ENCODE data around the gene TMUB2. TPM values are rescaled to one million over a fixed set of nuclear protein-coding genes. Genes with fewer than 3 reads are reported as not detected.
"Not testable (repeated sequence)": the region's sequence is repeated elsewhere in the genome, so short reads cannot be mapped to it uniquely, and the experiment has no call there.

Gene TMUB2
- total RNA-seq, 1 donor from 2014 or later: 38.8 TPM

DNA sequence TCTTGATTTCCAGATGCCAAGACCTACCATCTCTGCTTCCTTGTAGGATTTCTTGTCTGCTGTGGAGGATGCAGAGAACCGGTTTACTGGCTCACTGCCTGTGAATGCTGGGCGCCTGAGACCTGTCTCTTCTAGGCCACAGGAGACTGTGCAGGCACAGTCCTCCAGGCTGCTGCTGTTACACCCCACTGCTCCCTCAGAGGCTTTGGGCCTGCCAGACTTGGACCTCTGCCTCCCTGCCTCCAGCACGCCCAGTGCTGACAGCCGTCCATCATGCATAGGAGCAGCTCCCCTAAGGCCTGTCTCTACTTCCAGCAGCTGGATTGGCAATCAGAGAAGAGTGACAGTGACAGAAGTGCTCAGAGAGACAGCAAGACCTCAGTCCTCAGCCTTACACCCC lies 39.0 kb upstream of the TMUB2 start:
- Histone ChIP-seq H3K27ac (no peak overlapping the region), H3K27me3 (no peaks in the 10 kb centered on the region), H3K4me3 (no peak overlapping the region), H3K4me1 (no peaks in the 10 kb centered on the region), H3K9me3 (no peaks in the 10 kb centered on the region), H3K36me3 (no peaks in the 10 kb centered on the region)
- no peak for DNase-seq
- TF ChIP-seq CTCF (IDR thresholded peaks at IDR 0.05): no peak
- ATAC-seq: no peak
- intact Hi-C loops (cut with DNase I): no loop called here

- H3K9me3 ChIP-seq; H3K4me1 ChIP-seq; H3K36me3 ChIP-seq; H3K27ac ChIP-seq; intact Hi-C loops (cut with DNase I); H3K27me3 ChIP-seq; H3K4me3 ChIP-seq; ATAC-seq; DNase-seq: not testable (repeated sequence)
Observed at GRCh38 chr17:44149066-44149465, 37.7 kb upstream of the TMUB2 start.

DNA sequence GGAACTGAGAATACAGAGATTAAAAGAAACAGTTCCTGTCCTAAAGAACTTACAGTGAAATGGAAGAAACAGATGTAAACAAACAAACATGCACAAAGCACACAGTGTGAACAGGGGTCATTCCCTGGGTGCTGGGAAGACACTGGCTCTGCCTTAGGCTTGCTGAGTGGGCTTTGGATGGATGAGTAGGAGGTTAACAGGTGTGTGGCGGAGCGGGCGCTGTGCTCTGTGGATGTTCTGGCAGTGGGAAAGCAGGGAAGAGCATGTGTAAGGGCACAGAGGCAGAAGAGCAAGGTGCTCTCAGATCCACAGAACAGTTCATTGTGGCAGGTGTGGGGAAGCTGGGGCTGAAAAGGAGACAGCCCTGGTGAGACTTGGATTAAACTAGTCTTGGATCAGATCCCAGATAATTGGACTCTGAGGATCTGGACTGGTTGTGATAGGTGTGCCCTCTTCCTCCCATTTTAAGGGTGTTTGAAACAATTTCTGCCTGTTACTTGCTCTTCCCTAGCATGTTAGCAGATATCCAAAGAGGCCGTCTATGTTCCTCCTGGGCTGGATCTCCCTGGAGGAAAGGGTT lies 36.9 kb upstream of the TMUB2 start:
- no peaks in the 10 kb centered on the region for H3K27me3 ChIP-seq
- H3K36me3 ChIP-seq: no peaks in the 10 kb centered on the region
- no peak for TF ChIP-seq CTCF (IDR thresholded peaks at IDR 0.05)
- H3K27ac ChIP-seq: no peak overlapping the region
- no peak overlapping the region for H3K4me3 ChIP-seq
- no peaks in the 10 kb centered on the region for H3K9me3 ChIP-seq
- intact Hi-C loops (cut with DNase I): no loop called here
- no peaks in the 10 kb centered on the region for H3K4me1 ChIP-seq
- DNase-seq (no peak), ATAC-seq (no peak)

GRCh38 chr17:44152875-44153274 lies 33.9 kb upstream of the TMUB2 start:
- ATAC-seq (no peak), DNase-seq (no peak)
- Histone ChIP-seq H3K27ac (no peak overlapping the region), H3K9me3 (no peaks in the 10 kb centered on the region), H3K4me3 (no peak overlapping the region), H3K36me3 (no peaks in the 10 kb centered on the region), H3K27me3 (no peaks in the 10 kb centered on the region), H3K4me1 (no peaks in the 10 kb centered on the region)
- TF ChIP-seq CTCF (IDR thresholded peaks at IDR 0.05): no peak
- intact Hi-C loops (cut with DNase I): no loop called here

DNA sequence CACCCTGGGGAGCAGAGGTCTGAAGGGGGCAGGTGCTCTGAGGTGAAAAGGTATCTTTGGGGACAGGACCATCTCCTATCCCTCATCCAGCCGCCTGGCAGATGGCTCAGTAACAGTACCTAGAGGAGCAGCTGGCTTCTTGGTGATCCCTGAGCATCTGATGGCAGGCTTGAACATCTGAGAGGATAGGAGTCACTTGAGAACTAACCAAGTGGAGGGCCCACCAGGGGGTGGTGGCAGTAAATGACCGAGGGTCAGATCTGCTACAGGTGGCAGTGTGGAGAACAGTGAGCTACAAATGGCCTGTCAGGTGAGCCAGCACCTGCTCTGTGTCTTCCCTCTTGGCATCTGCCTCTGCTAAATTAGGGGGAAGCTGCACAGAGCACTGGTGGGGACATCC lies 31.3 kb upstream of the TMUB2 start:
- no peaks in the 10 kb centered on the region for H3K27me3 ChIP-seq
- H3K36me3 ChIP-seq: no peaks in the 10 kb centered on the region
- H3K4me1 ChIP-seq: no peaks in the 10 kb centered on the region
- H3K4me3 ChIP-seq: no peak overlapping the region
- ATAC-seq (no peak), DNase-seq (no peak)
- intact Hi-C loops (cut with DNase I): no loop called here
- TF ChIP-seq CTCF (IDR thresholded peaks at IDR 0.05): no peak
- H3K9me3 ChIP-seq: no peaks in the 10 kb centered on the region
- no peak overlapping the region for H3K27ac ChIP-seq

DNA sequence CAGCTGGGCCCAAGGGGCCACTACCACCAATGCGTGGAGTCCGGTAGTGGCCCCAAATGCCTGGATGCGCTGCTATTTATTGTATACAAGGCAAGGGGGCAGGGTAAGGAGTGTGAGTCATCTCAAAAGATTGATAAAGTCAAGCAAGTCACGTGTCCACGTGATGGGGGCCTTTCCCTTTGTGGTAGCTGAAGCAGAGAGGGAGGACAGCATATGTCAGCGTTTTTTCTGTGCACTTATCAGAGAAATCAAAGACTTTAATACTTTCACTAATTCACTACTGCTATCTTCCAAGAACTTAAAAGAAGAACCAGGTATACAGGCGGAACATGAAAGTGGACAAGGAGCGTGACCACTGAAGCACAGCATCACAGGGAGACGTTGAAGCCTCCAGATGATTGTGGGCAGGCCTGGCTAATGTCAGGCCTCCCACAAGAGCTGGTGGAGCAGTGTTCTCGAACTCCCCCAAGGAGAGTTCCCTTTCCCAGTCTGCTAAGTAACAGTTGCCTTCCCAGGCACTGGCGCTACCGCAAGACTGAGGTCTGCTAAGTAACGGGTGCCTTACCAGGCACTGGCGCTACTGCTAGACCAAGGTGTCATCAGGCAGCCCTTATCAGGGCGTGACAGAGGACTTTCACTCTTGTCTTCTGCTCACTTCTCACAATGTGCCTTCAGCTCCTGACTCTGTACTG lies 27.1 kb upstream of the TMUB2 start:
- no peak overlapping the region for H3K4me3 ChIP-seq
- ATAC-seq: no peak
- TF ChIP-seq CTCF (IDR thresholded peaks at IDR 0.05): no peak
- intact Hi-C loops (cut with DNase I): no loop called here
- no peak overlapping the region for H3K27ac ChIP-seq
- no peaks in the 10 kb centered on the region for H3K9me3 ChIP-seq
- H3K27me3 ChIP-seq: no peaks in the 10 kb centered on the region
- DNase-seq: no peak
- no peaks in the 10 kb centered on the region for H3K4me1 ChIP-seq
- H3K36me3 ChIP-seq: no peaks in the 10 kb centered on the region

All from upper lobe of right lung (tissue), 1 donor.